GM12878 (cell line): ENCODE results near the gene MIA.

Experiments
- ATF3 ChIP-seq: IDR thresholded peaks from 2 replicates; pipeline ENCODE4 v1.6.1; 2011; ENCODE audit warnings: low read depth, mild to moderate bottlenecking, low read length, moderate library complexity, borderline replicate concordance; ENCODE audit errors: extremely low read depth
- CHD2 ChIP-seq: IDR thresholded peaks from 2 replicates; pipeline ENCODE4 v1.6.1; 2011; ENCODE audit warnings: low read depth, low read length, improper control_type of control experiment, borderline replicate concordance
- CREB1 ChIP-seq: IDR thresholded peaks from 2 replicates; pipeline ENCODE4 v1.6.1; 2012; ENCODE audit warnings: low read depth, mild to moderate bottlenecking, inconsistent platforms
- CTCF ChIP-seq, 3 experiments: IDR thresholded peaks in 2 of 3; conservative IDR thresholded peaks in 1 of 3; 2 replicates each; pipeline ENCODE4 v1.5.1; 2011; ENCODE audit warnings: low read depth in 3 of 3, low read length in 3 of 3, mild to moderate bottlenecking in 3 of 3, control low read depth in 2 of 3, moderate library complexity in 2 of 3, inconsistent platforms in 1 of 3, mixed read lengths in 1 of 3; ENCODE audit not compliant: control insufficient read depth in 2 of 3, insufficient read depth in 1 of 3; ENCODE audit errors: extremely low read depth in 1 of 3
- ESRRA ChIP-seq: IDR thresholded peaks from 2 replicates; pipeline ENCODE4 v1.6.1; 2012; ENCODE audit warnings: mild to moderate bottlenecking, low read length, improper control_type of control experiment
- JUNB ChIP-seq: IDR thresholded peaks from 2 replicates; pipeline ENCODE4 v1.6.1; 2016; ENCODE audit warnings: antibody characterized with exemption, mild to moderate bottlenecking
- JUND ChIP-seq: IDR thresholded peaks from 2 replicates; pipeline ENCODE4 v1.6.1; 2012; ENCODE audit warnings: low read depth, mild to moderate bottlenecking, low read length, improper control_type of control experiment, moderate library complexity
- MTA3 ChIP-seq: IDR thresholded peaks from 2 replicates; pipeline ENCODE4 v1.6.1; 2012; ENCODE audit warnings: low read length, inconsistent platforms, borderline replicate concordance
- POLR2A ChIP-seq: IDR thresholded peaks from 2 replicates; pipeline ENCODE4 v1.6.1; 2011; ENCODE audit warnings: low read depth, mild to moderate bottlenecking, low read length
- POLR2AphosphoS5 ChIP-seq: IDR thresholded peaks from 2 replicates; pipeline ENCODE4 v1.6.1; 2011; ENCODE audit warnings: mild to moderate bottlenecking, low read length, inconsistent platforms
- SMC3 ChIP-seq: IDR thresholded peaks from 2 replicates; pipeline ENCODE4 v1.6.1; 2011; ENCODE audit warnings: low read length, improper control_type of control experiment, borderline replicate concordance
- TF ChIP-seq, protein P1 (sequence below): fragments of 150-350 bp; IDR thresholded peaks from 2 replicates; pipeline ENCODE4 v1.6.1; 2014; ENCODE audit warnings: mild to moderate bottlenecking, low read depth, low read length

- TF ChIP-seq MTA3 (no peak), ATF3 (no peak), POLR2A (no peak), POLR2AphosphoS5 (no peak), JUNB (no peak), CTCF (IDR thresholded peaks at IDR 0.05 in 2 of 3, conservative IDR thresholded peaks at IDR 0.05 in 1 of 3; ENCODE audit: control insufficient read depth in 2 of 3, extremely low read depth in 1 of 3, insufficient read depth in 1 of 3, low read depth in 3 of 3, low read length in 3 of 3) (no peak), JUND (no peak), SMC3 (no peak), CREB1 (no peak), ESRRA (no peak), CHD2 (no peak)
- TF ChIP-seq, protein P1, sequence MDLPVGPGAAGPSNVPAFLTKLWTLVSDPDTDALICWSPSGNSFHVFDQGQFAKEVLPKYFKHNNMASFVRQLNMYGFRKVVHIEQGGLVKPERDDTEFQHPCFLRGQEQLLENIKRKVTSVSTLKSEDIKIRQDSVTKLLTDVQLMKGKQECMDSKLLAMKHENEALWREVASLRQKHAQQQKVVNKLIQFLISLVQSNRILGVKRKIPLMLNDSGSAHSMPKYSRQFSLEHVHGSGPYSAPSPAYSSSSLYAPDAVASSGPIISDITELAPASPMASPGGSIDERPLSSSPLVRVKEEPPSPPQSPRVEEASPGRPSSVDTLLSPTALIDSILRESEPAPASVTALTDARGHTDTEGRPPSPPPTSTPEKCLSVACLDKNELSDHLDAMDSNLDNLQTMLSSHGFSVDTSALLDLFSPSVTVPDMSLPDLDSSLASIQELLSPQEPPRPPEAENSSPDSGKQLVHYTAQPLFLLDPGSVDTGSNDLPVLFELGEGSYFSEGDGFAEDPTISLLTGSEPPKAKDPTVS = no peak
Measured at GRCh38 chr19:40733149-40733548, 42.2 kb upstream of the MIA start.
